HL-60 (cell line): ENCODE measurements around the gene PIGH.

Experiments used
- DNase-seq, 2 experiments: peaks; one replicate each; pipeline ENCODE4 v3.0.0-alpha.2; 2010 to 2020; ENCODE audit warnings: low read depth in 1 of 2, low spot score in 1 of 2
- H3K27ac ChIP-seq: fragments of 250-450 bp; sonication (Bioruptor Pico); replicated peaks from 2 replicates; pipeline ENCODE4 v1.5.1; 2020; ENCODE audit warnings: mild to moderate bottlenecking, moderate library complexity
- H3K27me3 ChIP-seq: fragments of 250-450 bp; sonication (Bioruptor Pico); 2 replicates; pipeline ENCODE4 v1.5.1; 2021; ENCODE audit warnings: mild to moderate bottlenecking, moderate library complexity; ENCODE audit not compliant: insufficient read depth, poor library complexity, severe bottlenecking
- H3K4me3 ChIP-seq: replicated peaks from 2 replicates; pipeline ENCODE4 v1.5.1; 2011; ENCODE audit warnings: mild to moderate bottlenecking, control low read depth, low read length; ENCODE audit not compliant: insufficient read depth
- CTCF ChIP-seq: IDR thresholded peaks from one replicate; pipeline ENCODE4 v1.5.1; 2011; ENCODE audit warnings: low read length, control low read depth, inconsistent platforms; ENCODE audit not compliant: insufficient read depth
- GABPA ChIP-seq: IDR thresholded peaks from 2 replicates; pipeline ENCODE4 v1.6.1; 2012; ENCODE audit warnings: low read depth
- POLR2AphosphoS5 ChIP-seq: IDR thresholded peaks from 2 replicates; pipeline ENCODE4 v1.6.1; 2012; ENCODE audit warnings: low read depth
- REST ChIP-seq: IDR thresholded peaks from 2 replicates; pipeline ENCODE4 v1.6.1; 2012; ENCODE audit warnings: low read depth; ENCODE audit not compliant: insufficient replicate concordance
- SPI1 ChIP-seq: IDR thresholded peaks from 2 replicates; pipeline ENCODE4 v1.6.1; 2012; ENCODE audit warnings: low read depth, mild to moderate bottlenecking, borderline replicate concordance

Gene PIGH

GRCh38 chr14:67551940-67552339 is 48.1 kb downstream of the PIGH start:
- no peak for DNase-seq
- TF ChIP-seq CTCF (no peak), REST (no peak), SPI1 (no peak), GABPA (no peak), POLR2AphosphoS5 (no peak)
- Histone ChIP-seq H3K27me3 (no peaks in the 10 kb centered on the region), H3K4me3 (no peak overlapping the region), H3K27ac (no peak overlapping the region)

- Histone ChIP-seq H3K27me3 (no peaks in the 10 kb centered on the region), H3K27ac (no peak overlapping the region), H3K4me3 (no peak overlapping the region)
- DNase-seq = no peak
- TF ChIP-seq CTCF (no peak), SPI1 (no peak)
Observed at GRCh38 chr14:67551123-67551522, 48.9 kb downstream of the PIGH start.

GRCh38 chr14:67549734-67550133 is 50.3 kb downstream of the PIGH start:
- DNase-seq = no peak
- TF ChIP-seq CTCF = no peak
- H3K27me3 ChIP-seq = no peaks in the 10 kb centered on the region
- no peak overlapping the region for H3K4me3 ChIP-seq
- H3K27ac ChIP-seq = no peak overlapping the region

GRCh38 chr14:67547224-67547780 is 52.8 kb downstream of the PIGH start:
- no peak overlapping the region for H3K27ac ChIP-seq
- no peak for TF ChIP-seq SPI1
- TF ChIP-seq CTCF = no peak
- no peak for TF ChIP-seq GABPA
- TF ChIP-seq REST = no peak
- no peak for TF ChIP-seq POLR2AphosphoS5
- DNase-seq = no peak
- H3K27me3 ChIP-seq = no peaks in the 10 kb centered on the region
- no peak overlapping the region for H3K4me3 ChIP-seq
